SK-N-SH (cell line): ENCODE measurements around the gene CCDC188.

Experiments used
- CTCF ChIP-seq: fragments of 200-600 bp; sonication (generic); IDR thresholded peaks from 2 replicates; pipeline ENCODE4 v1.6.1; 2017; ENCODE audit warnings: antibody characterized with exemption, mild to moderate bottlenecking, moderate library complexity
- RAD21 ChIP-seq: IDR thresholded peaks from 2 replicates; pipeline ENCODE4 v1.6.1; 2012; ENCODE audit warnings: mild to moderate bottlenecking, low read length
- TCF12 ChIP-seq: IDR thresholded peaks from 2 replicates; pipeline ENCODE4 v1.4.0; 2012

- TF ChIP-seq CTCF (no peak), RAD21 (no peak), TCF12 (no peak)
These were observed 31.5 kb upstream of the CCDC188 start for GRCh38 chr22:20182365-20182764.
